HAP-1 (cell line): ENCODE results near the gene NEMP1.

Source experiments
- DNase-seq, 2 experiments: peaks; one replicate each; pipeline ENCODE4 v3.0.0-alpha.2; 2016 to 2020; ENCODE audit warnings: low spot score in 2 of 2
- H3K27me3 ChIP-seq: fragments of 250-450 bp; sonication (Bioruptor Pico); 2 replicates; pipeline ENCODE4 v1.5.1; 2020; ENCODE audit warnings: low read depth, mild to moderate bottlenecking, moderate library complexity
- H3K36me3 ChIP-seq: fragments of 250-450 bp; sonication (Bioruptor Pico); replicated peaks from 2 replicates; pipeline ENCODE4 v1.5.1; 2020; ENCODE audit warnings: mild to moderate bottlenecking
- H3K4me1 ChIP-seq: fragments of 250-450 bp; sonication (Bioruptor Pico); 2 replicates; pipeline ENCODE4 v1.5.1; 2020; ENCODE audit warnings: mild to moderate bottlenecking
- H3K4me3 ChIP-seq: fragments of 250-450 bp; sonication (Bioruptor Pico); 2 replicates; pipeline ENCODE4 v1.5.1; 2020; ENCODE audit warnings: mild to moderate bottlenecking, moderate library complexity
- H3K9me3 ChIP-seq: fragments of 250-450 bp; sonication (Bioruptor Pico); 2 replicates; pipeline ENCODE4 v1.5.1; 2020; ENCODE audit warnings: mild to moderate bottlenecking, moderate library complexity
- in situ Hi-C: fragments of 300-500 bp; cut with MboI; formaldehyde crosslinking; loops from 3 replicates; pipeline ENCODE4 v1.14.3; 2020; ENCODE audit warnings: low sequenced_read_pairs, inconsistent platforms, mixed read lengths

Gene NEMP1

DNA sequence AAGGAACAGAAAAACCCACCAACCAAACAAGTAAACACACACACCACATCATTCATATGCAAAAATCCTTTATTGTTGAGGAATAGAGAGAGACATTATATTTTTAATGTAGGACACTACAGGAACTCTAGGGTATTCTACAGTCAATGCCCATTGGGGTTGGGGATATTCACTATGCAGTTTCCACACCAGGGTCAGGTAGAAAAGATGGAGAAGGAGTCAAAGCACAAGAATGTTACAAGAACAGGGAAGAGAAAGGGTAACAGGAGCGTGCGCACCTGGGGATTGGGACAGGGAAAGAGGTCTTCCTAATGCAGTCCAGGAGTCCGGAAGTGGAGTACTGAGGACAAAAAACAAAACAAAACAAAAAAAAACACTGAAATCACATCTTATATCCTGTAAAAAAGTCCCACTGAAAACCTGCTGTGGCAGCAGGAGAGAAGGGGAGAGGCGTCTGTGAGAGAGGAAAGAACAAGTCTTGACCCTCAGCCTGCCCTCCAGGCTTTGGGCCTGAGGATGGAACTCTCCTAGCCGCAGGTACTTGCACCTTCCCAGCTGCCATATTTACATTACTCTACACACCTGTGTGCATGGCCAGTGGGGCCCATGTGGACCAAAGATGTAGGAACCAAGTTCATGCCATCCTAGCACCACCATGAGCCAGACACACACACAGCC is 68.5 kb downstream of the NEMP1 start:
- Histone ChIP-seq H3K9me3 (no peaks in the 10 kb centered on the region), H3K36me3 (no peaks in the 10 kb centered on the region), H3K4me3 (no peak overlapping the region), H3K4me1 (peaks cover 16% of the 10 kb centered on the region), H3K27me3 (peaks cover 3% of the 10 kb centered on the region)
- no peak for DNase-seq
- in situ Hi-C loops, result no loop called here

DNA sequence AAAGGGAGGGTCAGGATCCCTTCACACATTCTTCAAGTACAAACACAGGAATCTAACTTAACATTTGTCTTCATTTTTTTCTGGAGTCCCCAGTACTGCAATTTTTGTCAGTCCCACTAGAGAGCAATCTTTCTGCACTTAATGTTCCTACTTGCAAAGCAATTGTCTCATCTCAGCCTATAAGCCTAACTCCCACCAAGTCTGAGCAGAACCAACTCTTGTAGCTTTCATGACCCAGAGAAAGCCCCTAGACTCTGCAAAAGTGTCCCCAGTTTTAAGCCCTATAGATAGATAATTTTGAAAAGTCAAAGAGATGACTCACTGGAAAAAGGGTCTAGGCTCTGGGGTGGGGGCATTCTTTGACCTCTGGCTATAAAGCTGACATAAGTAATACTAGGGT is 70.4 kb downstream of the NEMP1 start:
- DNase-seq, result peak in 1 of 2 experiments; percentile 70
- Histone ChIP-seq H3K36me3 (peaks cover 13% of the 10 kb centered on the region), H3K27me3 (no peaks in the 10 kb centered on the region), H3K4me3 (no peak overlapping the region), H3K9me3 (no peaks in the 10 kb centered on the region), H3K4me1 (peaks cover 19% of the 10 kb centered on the region)
- in situ Hi-C loops, result no loop called here

DNA sequence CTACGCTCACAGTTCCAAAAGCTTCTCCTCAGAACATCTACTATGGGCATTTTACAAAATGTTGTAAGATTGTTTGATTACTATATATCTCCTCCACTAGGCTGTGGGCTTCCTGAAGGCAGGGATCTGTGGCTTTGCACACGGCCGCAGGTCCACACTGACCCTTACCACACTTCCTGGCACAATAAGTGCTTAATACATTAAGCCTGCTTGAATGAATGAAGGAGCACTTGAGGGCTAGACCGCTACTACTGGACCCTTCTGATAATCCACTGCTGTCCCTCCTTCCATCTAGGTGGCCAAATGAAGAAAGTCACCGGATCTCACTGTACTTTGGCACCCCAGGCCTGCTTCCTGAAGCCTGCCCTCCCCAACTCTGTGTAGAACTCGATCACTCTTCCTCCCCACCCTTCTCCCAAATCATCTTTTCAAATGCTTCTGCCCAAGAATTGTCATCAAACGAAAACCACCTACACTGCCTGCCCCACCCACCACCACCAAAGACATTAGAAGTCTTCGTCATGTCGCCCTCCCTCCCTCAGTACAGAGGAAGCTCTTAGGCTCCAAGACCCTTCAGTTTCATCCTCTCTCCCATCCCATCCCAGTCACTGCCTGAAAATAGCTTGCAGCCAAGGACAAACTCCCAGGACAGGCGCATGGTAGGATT is 71.6 kb downstream of the NEMP1 start:
- H3K36me3 ChIP-seq, result peaks cover 26% of the 10 kb centered on the region
- in situ Hi-C loops, result no loop called here
- H3K27me3 ChIP-seq, result no peaks in the 10 kb centered on the region
- no peaks in the 10 kb centered on the region for H3K9me3 ChIP-seq
- H3K4me1 ChIP-seq, result peaks cover 18% of the 10 kb centered on the region
- H3K4me3 ChIP-seq, result peak overlapping the region; percentile 14
- DNase-seq, result no peak

DNA sequence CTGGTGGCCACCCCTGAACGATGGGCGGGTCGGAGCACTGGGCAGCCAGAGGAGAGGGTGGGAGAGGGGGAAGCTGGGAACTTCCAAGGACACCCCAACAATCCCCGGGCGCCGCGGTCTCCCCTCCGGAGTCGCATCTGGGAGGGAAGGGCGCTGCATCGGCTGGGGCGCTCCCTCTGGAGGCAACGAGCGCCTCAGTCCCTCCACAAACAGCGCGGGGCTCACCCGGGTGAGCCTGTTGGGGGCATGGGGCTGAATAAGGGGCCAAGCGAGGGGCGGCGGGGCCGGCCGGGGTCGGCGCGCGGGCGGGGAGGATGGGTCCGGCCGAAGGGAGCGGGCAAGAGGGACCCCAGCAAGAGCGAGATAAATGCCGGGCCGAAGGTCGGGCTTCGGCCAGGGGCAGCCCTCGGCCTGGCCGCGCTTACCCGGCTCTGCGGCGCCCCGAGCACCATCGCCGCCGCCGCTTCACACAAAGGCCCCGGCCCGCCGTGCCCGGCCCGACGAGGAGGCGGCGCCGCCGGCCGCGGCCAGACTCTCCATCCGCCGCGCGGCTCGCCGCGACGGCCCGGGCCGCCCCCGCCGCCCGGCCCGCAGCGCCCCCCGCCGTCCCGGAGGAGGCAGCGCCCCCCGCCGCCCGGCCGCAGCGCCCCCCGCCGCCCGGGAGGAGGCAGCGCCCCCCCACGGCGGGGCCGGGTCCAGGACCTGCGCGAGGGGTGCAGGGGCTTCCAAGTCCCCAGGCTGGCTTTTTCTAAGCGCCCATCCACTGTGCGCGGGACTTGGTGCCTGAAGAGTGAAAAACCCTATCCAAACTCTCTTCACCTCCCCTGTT is 72.4 kb downstream of the NEMP1 start, which contains the start of gene ZBTB39:
ZBTB39 (minus strand) TSS at position 567 of the 829 bp plus-strand sequence. CDS start 1,629 bp downstream, outside the sequence.
- H3K4me1 ChIP-seq, result peaks cover 11% of the 10 kb centered on the region
- peak within 1 kb of the TSS; percentile 84 for H3K4me3 ChIP-seq
- H3K36me3 ChIP-seq, result peaks cover 33% of the 10 kb centered on the region
- no peaks in the 10 kb centered on the region for H3K27me3 ChIP-seq
- H3K9me3 ChIP-seq, result no peaks in the 10 kb centered on the region
- peak; percentile 64 to 78 for DNase-seq
- in situ Hi-C loops, result no loop called here
